K562 (cell line): ENCODE results near the gene DTL. TPM values are rescaled to one million over a fixed set of nuclear protein-coding genes. Genes with fewer than 3 reads are reported as not detected.

Source experiments
- CBFA2T2 ChIP-seq: fragments of 450-650 bp; conservative IDR thresholded peaks from 2 replicates; pipeline ENCODE4 v1.6.1; 2017; ENCODE audit warnings: mild to moderate bottlenecking
- E2F3 ChIP-seq: fragments of 250-450 bp; sonication (Bioruptor Pico); IDR thresholded peaks from 2 replicates; pipeline ENCODE4 v1.4.0; 2020; ENCODE audit warnings: mild to moderate bottlenecking
- ELF4 ChIP-seq: fragments of 450-650 bp; formaldehyde crosslinking; IDR thresholded peaks from 2 replicates; pipeline ENCODE4 v1.4.0; 2022; ENCODE audit warnings: missing genetic modification characterization
- GTF2E2 ChIP-seq: fragments of 200-800 bp; sonication (Bioruptor generic); IDR thresholded peaks from 2 replicates; pipeline ENCODE4 v1.6.1; 2016; ENCODE audit warnings: missing genetic modification characterization, missing compliant biosample characterization
- HDAC3 ChIP-seq: fragments of 450-650 bp; IDR thresholded peaks from 2 replicates; pipeline ENCODE4 v1.6.1; 2018; ENCODE audit warnings: borderline replicate concordance, mild to moderate bottlenecking, moderate library complexity; ENCODE audit not compliant: partially characterized antibody
- HMG20B ChIP-seq: fragments of 250-450 bp; sonication (Bioruptor Pico); IDR thresholded peaks from 2 replicates; pipeline ENCODE4 v1.5.0; 2021; ENCODE audit warnings: mild to moderate bottlenecking
- KHSRP ChIP-seq: fragments of 450-650 bp; IDR thresholded peaks from 2 replicates; pipeline ENCODE4 v1.6.1; 2017
- MECOM ChIP-seq: fragments of 250-450 bp; sonication (Bioruptor Pico); IDR thresholded peaks from 2 replicates; pipeline ENCODE4 v1.8.0; 2022; ENCODE audit warnings: inconsistent platforms
- MEIS2 ChIP-seq: fragments of 450-650 bp; IDR thresholded peaks from 2 replicates; pipeline ENCODE4 v1.6.1; 2014; ENCODE audit warnings: mild to moderate bottlenecking; ENCODE audit not compliant: partially characterized antibody
- NFRKB ChIP-seq: fragments of 450-650 bp; IDR thresholded peaks from 2 replicates; pipeline ENCODE4 v1.6.1; 2016; ENCODE audit warnings: low read depth
- PRMT5 ChIP-seq: sonication (generic); formaldehyde crosslinking; IDR thresholded peaks from 2 replicates; pipeline ENCODE4 v1.5.0; 2020; ENCODE audit warnings: missing genetic modification reagents
- TCF7 ChIP-seq: sonication (generic); IDR thresholded peaks from 2 replicates; pipeline ENCODE4 v1.6.1; 2016; ENCODE audit warnings: antibody characterized with exemption, borderline replicate concordance
- YBX1 ChIP-seq: fragments of 450-650 bp; IDR thresholded peaks from 2 replicates; pipeline ENCODE4 v1.7.1; 2016; ENCODE audit warnings: mild to moderate bottlenecking
- ZNF146 ChIP-seq: IDR thresholded peaks from one replicate; pipeline ENCODE4 v1.6.1; 2018; ENCODE audit warnings: missing compliant biosample characterization; ENCODE audit not compliant: unreplicated experiment
- ZNF253 ChIP-seq: fragments of 250-450 bp; sonication (Bioruptor Pico); conservative IDR thresholded peaks from 2 replicates; pipeline ENCODE4 v1.6.1; 2021; ENCODE audit warnings: mild to moderate bottlenecking
- ZNF431 ChIP-seq: sonication (generic); formaldehyde crosslinking; IDR thresholded peaks from 2 replicates; pipeline ENCODE4 v1.8.0; 2022; ENCODE audit warnings: mild to moderate bottlenecking, missing genetic modification reagents
- ZNF79 ChIP-seq: fragments of 250-450 bp; sonication (Bioruptor Pico); IDR thresholded peaks from 2 replicates; pipeline ENCODE4 v1.4.0; 2020; ENCODE audit warnings: low read depth, mild to moderate bottlenecking, moderate library complexity
- ZSCAN29 ChIP-seq: fragments of 450-650 bp; IDR thresholded peaks from 2 replicates; pipeline ENCODE4 v1.6.1; 2017
- polyA plus RNA-seq, 8 experiments: library from polyadenylated mRNA; depleted of rRNA in 4 of 8; stranded (reverse) in 5 of 8; unstranded in 3 of 8; fragments of >200 nt; fragmentation: Nextera tagmentation in 2 of 8; fragmentation: Illumina TruSeq in 1 of 8; extraction: Ambion mirVana in 2 of 8; extraction: Trizol in 1 of 8; gene quantifications; 2 replicates each; pipeline versions ENCODE4 v1.2.1 to v1.2.3, GENCODE V29; 2011 to 2014; ENCODE audit warnings: inconsistent platforms in 1 of 8, missing spikeins in 1 of 8
- total RNA-seq, 7 experiments: library from RNA; depleted of rRNA in 6 of 7; stranded (reverse); fragments of >200 nt in 6 of 7; fragmentation: Illumina TruSeq in 2 of 7; extraction: Trizol in 2 of 7; gene quantifications; 2 replicates each; pipeline versions ENCODE4 v1.2.1 to v1.2.3, GENCODE V29; 2011 to 2021; ENCODE audit warnings: low replicate concordance in 1 of 7
- TF ChIP-seq, protein P1 (sequence below), 2 experiments: IDR thresholded peaks; 2 replicates each; pipeline ENCODE4 v1.6.1; 2011; ENCODE audit warnings: borderline replicate concordance in 1 of 2, control low read depth in 1 of 2, low read depth in 1 of 2, low read length in 1 of 2, mild to moderate bottlenecking in 1 of 2, mixed read lengths in 1 of 2, moderate library complexity in 1 of 2; ENCODE audit not compliant: insufficient read depth in 1 of 2, insufficient read length in 1 of 2, poor library complexity in 1 of 2, severe bottlenecking in 1 of 2; ENCODE audit errors: extremely low read depth in 1 of 2
- TF ChIP-seq, protein P2 (sequence below): fragments of 450-650 bp; formaldehyde crosslinking; IDR thresholded peaks from 2 replicates; pipeline ENCODE4 v1.4.0; 2020; ENCODE audit warnings: mild to moderate bottlenecking, moderate library complexity
- TF ChIP-seq, protein P3 (sequence below): sonication (generic); formaldehyde crosslinking; IDR thresholded peaks from 2 replicates; pipeline ENCODE4 v1.8.0; 2022; ENCODE audit warnings: mild to moderate bottlenecking, missing genetic modification reagents
- TF ChIP-seq, protein P4 (sequence below), 2 experiments: IDR thresholded peaks; 2 replicates each; pipeline ENCODE4 v1.6.1; 2012; ENCODE audit warnings: improper control_type of control experiment in 2 of 2, low read depth in 2 of 2, low read length in 2 of 2, borderline replicate concordance in 1 of 2
- TF ChIP-seq, protein P5 (sequence below): sonication (generic); formaldehyde crosslinking; IDR thresholded peaks from 2 replicates; pipeline ENCODE4 v1.9.0; 2022; ENCODE audit warnings: mild to moderate bottlenecking, missing genetic modification reagents

Gene DTL
- total and polyA plus RNA-seq, 9 of the 15 experiments (the other 6 are each of a cell fraction or from before 2014, with no cell fraction given) = 38.3 to 81.0 (median 63.2) TPM

DNA sequence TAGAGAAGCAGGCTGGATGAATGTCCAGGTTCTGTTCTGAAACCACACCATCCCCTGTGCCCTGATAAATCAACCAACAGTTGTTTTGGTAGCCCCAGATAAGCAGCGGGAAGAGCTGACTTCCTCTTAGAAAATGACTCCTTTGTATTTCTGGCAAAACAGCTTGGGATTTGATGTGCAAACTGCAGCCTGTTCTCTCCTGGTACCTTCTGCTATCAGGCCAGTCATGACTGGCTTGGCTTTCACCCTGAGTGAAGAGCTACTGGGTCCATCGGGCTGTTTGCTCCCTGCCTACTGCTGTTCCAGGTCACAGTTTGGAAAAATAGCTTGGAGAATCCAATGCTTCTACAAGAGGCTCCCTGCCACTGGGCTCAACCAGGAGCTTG, 116.8 kb downstream of the DTL start (continued):
- TF ChIP-seq GTF2E2 (tag) (0 out of 2 replicates have a peak, but pooled peaks have one; percentile 45), HMG20B (CRISPR knock-in tag) (no peak), KHSRP (peak; percentile 67; the same call in 1 of the 2 replicates), YBX1 (no peak), ZNF146 (CRISPR knock-in tag) (no peak), ZSCAN29 (no peak), CBFA2T2 (peak; percentile 97), ELF4 (CRISPR knock-in tag) (peak; percentile 94), ZNF79 (CRISPR knock-in tag) (no peak), ZNF431 (no peak), ZNF253 (CRISPR knock-in tag) (no peak), NFRKB (peak; percentile 62; the same call in 1 of the 2 replicates), HDAC3 (peak; percentile 90), E2F3 (0 out of 2 replicates have a peak, but pooled peaks have one; percentile 22), PRMT5 (CRISPR knock-in tag) (no peak), TCF7 (peak; percentile 79; the same call in 1 of the 2 replicates), MECOM (CRISPR knock-in tag) (peak; percentile 19; the same call in 1 of the 2 replicates), MEIS2 (peak; percentile 98)
- TF ChIP-seq, protein P1, sequence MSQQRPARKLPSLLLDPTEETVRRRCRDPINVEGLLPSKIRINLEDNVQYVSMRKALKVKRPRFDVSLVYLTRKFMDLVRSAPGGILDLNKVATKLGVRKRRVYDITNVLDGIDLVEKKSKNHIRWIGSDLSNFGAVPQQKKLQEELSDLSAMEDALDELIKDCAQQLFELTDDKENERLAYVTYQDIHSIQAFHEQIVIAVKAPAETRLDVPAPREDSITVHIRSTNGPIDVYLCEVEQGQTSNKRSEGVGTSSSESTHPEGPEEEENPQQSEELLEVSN (IDR thresholded peaks at IDR 0.05; ENCODE audit: borderline replicate concordance in 1 of 2, extremely low read depth in 1 of 2, insufficient read depth in 1 of 2, insufficient read length in 1 of 2, low read depth in 1 of 2, low read length in 1 of 2, poor library complexity in 1 of 2, severe bottlenecking in 1 of 2) = peak; percentile 14 to 35
- TF ChIP-seq, protein P2, sequence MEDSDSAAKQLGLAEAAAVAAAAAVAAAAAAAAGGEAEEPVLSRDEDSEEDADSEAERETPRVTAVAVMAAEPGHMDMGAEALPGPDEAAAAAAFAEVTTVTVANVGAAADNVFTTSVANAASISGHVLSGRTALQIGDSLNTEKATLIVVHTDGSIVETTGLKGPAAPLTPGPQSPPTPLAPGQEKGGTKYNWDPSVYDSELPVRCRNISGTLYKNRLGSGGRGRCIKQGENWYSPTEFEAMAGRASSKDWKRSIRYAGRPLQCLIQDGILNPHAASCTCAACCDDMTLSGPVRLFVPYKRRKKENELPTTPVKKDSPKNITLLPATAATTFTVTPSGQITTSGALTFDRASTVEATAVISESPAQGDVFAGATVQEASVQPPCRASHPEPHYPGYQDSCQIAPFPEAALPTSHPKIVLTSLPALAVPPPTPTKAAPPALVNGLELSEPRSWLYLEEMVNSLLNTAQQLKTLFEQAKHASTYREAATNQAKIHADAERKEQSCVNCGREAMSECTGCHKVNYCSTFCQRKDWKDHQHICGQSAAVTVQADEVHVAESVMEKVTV = no peak
- TF ChIP-seq, protein P3, sequence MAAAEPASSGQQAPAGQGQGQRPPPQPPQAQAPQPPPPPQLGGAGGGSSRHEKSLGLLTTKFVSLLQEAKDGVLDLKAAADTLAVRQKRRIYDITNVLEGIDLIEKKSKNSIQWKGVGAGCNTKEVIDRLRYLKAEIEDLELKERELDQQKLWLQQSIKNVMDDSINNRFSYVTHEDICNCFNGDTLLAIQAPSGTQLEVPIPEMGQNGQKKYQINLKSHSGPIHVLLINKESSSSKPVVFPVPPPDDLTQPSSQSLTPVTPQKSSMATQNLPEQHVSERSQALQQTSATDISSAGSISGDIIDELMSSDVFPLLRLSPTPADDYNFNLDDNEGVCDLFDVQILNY = no peak
- TF ChIP-seq, protein P4, sequence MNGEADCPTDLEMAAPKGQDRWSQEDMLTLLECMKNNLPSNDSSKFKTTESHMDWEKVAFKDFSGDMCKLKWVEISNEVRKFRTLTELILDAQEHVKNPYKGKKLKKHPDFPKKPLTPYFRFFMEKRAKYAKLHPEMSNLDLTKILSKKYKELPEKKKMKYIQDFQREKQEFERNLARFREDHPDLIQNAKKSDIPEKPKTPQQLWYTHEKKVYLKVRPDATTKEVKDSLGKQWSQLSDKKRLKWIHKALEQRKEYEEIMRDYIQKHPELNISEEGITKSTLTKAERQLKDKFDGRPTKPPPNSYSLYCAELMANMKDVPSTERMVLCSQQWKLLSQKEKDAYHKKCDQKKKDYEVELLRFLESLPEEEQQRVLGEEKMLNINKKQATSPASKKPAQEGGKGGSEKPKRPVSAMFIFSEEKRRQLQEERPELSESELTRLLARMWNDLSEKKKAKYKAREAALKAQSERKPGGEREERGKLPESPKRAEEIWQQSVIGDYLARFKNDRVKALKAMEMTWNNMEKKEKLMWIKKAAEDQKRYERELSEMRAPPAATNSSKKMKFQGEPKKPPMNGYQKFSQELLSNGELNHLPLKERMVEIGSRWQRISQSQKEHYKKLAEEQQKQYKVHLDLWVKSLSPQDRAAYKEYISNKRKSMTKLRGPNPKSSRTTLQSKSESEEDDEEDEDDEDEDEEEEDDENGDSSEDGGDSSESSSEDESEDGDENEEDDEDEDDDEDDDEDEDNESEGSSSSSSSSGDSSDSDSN (IDR thresholded peaks at IDR 0.05; ENCODE audit: borderline replicate concordance in 1 of 2, low read depth in 2 of 2, low read length in 2 of 2) = peak in 1 of 2 experiments; percentile 76; a peak in 1 of 4 replicates
- TF ChIP-seq, protein P5, sequence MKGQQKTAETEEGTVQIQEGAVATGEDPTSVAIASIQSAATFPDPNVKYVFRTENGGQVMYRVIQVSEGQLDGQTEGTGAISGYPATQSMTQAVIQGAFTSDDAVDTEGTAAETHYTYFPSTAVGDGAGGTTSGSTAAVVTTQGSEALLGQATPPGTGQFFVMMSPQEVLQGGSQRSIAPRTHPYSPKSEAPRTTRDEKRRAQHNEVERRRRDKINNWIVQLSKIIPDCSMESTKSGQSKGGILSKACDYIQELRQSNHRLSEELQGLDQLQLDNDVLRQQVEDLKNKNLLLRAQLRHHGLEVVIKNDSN (CRISPR knock-in tag) = no peak
